Nephron progenitor cell (in vitro differentiated cells): ENCODE results near the gene CYFIP1.

Experiments
- DNase-seq: peaks from one replicate; pipeline ENCODE4 v3.0.0; 2021
- H3K27ac Mint-ChIP-seq: 2 replicates; pipeline ENCODE4 v1.8.0; 2021; ENCODE audit warnings: mild to moderate bottlenecking, moderate library complexity, mixed read lengths
- H3K27me3 Mint-ChIP-seq: 2 replicates; pipeline ENCODE4 v1.8.0; 2021; ENCODE audit warnings: mild to moderate bottlenecking, low read depth, mixed read lengths; ENCODE audit not compliant: poor library complexity
- H3K36me3 Mint-ChIP-seq: 2 replicates; pipeline ENCODE4 v1.8.0; 2021; ENCODE audit warnings: low read depth, mixed read lengths
- H3K4me1 Mint-ChIP-seq: 2 replicates; pipeline ENCODE4 v1.8.0; 2021; ENCODE audit warnings: mixed read lengths
- H3K4me3 Mint-ChIP-seq: 2 replicates; pipeline ENCODE4 v1.8.0; 2021; ENCODE audit warnings: mild to moderate bottlenecking, moderate library complexity, mixed read lengths
- H3K9me3 Mint-ChIP-seq: 2 replicates; pipeline ENCODE4 v1.8.0; 2021; ENCODE audit warnings: mild to moderate bottlenecking, moderate library complexity, mixed read lengths
- TF ChIP-seq, protein P1 (sequence below): fragments of 200-600 bp; sonication (generic); IDR thresholded peaks from 2 replicates; pipeline ENCODE4 v1.5.0; 2021; ENCODE audit warnings: antibody characterized with exemption

Gene CYFIP1

DNA sequence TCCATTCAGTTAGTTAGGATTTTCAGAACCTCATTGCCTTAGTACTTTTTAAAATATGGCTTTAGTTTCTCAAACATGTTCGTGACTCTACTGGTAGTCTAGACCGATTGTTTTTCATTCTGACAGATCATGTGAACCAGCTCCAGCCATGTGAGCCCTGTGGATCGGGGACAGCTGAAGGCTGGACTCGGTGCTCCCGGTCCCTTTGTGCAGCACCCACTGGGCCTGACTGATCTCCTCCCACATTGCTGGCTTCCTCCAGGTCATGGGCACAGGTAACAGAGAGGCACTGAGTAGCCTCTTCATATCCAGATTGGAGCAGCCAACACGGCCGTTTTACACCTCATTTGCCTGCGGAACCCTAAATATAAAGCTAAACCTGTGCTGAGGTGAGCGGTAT lies 111.2 kb downstream of the CYFIP1 start:
- H3K4me1 Mint-ChIP-seq: peaks cover 7% of the 10 kb centered on the region
- peaks cover 13% of the 10 kb centered on the region for H3K9me3 Mint-ChIP-seq
- DNase-seq: no peak
- no peak overlapping the region for H3K27ac Mint-ChIP-seq
- H3K27me3 Mint-ChIP-seq: no peaks in the 10 kb centered on the region
- H3K4me3 Mint-ChIP-seq: no peak overlapping the region
- TF ChIP-seq, protein P1, sequence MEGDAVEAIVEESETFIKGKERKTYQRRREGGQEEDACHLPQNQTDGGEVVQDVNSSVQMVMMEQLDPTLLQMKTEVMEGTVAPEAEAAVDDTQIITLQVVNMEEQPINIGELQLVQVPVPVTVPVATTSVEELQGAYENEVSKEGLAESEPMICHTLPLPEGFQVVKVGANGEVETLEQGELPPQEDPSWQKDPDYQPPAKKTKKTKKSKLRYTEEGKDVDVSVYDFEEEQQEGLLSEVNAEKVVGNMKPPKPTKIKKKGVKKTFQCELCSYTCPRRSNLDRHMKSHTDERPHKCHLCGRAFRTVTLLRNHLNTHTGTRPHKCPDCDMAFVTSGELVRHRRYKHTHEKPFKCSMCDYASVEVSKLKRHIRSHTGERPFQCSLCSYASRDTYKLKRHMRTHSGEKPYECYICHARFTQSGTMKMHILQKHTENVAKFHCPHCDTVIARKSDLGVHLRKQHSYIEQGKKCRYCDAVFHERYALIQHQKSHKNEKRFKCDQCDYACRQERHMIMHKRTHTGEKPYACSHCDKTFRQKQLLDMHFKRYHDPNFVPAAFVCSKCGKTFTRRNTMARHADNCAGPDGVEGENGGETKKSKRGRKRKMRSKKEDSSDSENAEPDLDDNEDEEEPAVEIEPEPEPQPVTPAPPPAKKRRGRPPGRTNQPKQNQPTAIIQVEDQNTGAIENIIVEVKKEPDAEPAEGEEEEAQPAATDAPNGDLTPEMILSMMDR: no peak
- peaks cover 73% of the 10 kb centered on the region for H3K36me3 Mint-ChIP-seq

DNA sequence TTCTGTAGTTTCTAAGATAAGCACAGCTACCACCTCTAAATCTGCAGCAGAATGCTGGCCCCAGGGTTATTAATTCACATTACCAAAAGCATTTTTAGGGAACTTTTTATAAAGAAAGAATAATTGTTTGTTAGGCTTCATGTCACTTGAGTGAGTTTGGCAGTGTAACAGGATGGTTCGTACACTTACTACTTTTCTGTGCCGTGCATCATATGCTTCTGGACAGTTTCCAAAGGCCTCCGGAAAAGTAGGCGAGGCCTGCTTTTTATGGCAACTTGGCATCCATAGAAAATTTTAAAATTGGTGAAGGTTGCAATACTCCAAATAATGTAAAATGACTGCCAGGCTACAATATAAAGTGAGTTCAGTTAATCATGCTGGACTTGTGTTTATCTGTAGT lies 111.7 kb downstream of the CYFIP1 start:
- Mint-ChIP-seq H3K27ac (no peak overlapping the region), H3K9me3 (peaks cover 13% of the 10 kb centered on the region), H3K36me3 (peaks cover 73% of the 10 kb centered on the region), H3K4me3 (no peak overlapping the region), H3K4me1 (peaks cover 7% of the 10 kb centered on the region), H3K27me3 (no peaks in the 10 kb centered on the region)
- DNase-seq: no peak
- TF ChIP-seq, protein P1: no peak

DNA sequence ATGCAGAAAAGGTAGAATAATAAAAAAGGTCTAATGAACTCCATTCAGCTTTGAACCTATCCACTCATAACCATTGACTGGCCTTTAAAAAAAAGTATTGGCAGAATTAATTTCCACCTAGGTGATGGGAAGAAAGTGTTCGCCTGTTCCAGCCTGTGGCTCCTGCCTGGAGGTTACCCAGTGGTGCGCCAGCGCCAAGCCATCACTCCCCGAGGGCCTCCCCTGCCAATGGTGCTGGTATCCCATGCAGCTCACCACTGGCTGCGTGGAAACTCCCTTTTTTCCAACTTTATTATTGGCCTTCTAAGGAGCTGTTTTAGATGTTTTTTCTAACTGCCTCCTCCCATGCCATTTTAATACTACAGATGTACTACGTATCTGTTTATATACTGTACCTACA lies 112.3 kb downstream of the CYFIP1 start:
- Mint-ChIP-seq H3K27ac (no peak overlapping the region), H3K4me3 (no peak overlapping the region), H3K4me1 (peaks cover under 1% of the 10 kb centered on the region), H3K36me3 (peaks cover 73% of the 10 kb centered on the region), H3K9me3 (peaks cover 10% of the 10 kb centered on the region), H3K27me3 (no peaks in the 10 kb centered on the region)
- TF ChIP-seq, protein P1: no peak
- DNase-seq: no peak

DNA sequence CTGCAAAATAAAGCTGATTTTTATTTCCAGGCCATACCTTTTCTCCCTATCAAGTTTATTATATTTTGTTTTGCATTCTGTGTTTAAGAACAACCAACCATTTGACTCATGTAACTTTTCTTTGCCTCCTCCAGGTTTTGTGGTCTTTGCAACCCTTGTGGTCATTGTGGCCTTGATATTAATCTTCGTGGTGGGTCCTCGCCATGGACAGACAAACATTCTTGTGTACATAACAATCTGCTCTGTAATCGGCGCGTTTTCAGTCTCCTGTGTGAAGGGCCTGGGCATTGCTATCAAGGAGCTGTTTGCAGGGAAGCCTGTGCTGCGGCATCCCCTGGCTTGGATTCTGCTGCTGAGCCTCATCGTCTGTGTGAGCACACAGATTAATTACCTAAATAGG lies 114.1 kb downstream of the CYFIP1 start:
- H3K4me3 Mint-ChIP-seq: no peak overlapping the region
- H3K36me3 Mint-ChIP-seq: peaks cover 73% of the 10 kb centered on the region
- H3K27ac Mint-ChIP-seq: peak overlapping the region; percentile 33
- peaks cover 3% of the 10 kb centered on the region for H3K4me1 Mint-ChIP-seq
- no peaks in the 10 kb centered on the region for H3K27me3 Mint-ChIP-seq
- no peaks in the 10 kb centered on the region for H3K9me3 Mint-ChIP-seq
- TF ChIP-seq, protein P1: no peak
- no peak for DNase-seq

DNA sequence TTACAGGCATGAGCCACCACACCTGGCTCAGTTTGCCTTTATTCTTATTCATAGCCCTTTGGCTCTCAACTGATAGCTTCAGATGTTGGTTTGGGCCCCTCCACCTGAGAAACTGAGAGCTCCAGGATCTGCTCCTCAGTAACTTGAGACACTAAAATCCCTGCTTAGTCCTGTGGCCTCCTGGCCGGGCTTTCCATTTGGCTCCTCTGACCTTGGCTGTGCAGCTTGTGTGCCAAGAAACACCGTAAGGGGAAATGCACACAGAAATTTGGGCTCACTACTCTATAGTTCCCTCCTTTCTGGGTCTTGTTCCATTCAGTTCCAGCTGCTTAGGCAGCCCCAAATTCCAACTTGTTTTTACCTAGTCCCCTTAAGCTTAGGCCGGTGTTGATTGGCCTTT lies 116.8 kb downstream of the CYFIP1 start:
- peaks cover 9% of the 10 kb centered on the region for H3K4me1 Mint-ChIP-seq
- no peaks in the 10 kb centered on the region for H3K27me3 Mint-ChIP-seq
- H3K36me3 Mint-ChIP-seq: peaks cover 77% of the 10 kb centered on the region
- H3K4me3 Mint-ChIP-seq: no peak overlapping the region
- no peak overlapping the region for H3K27ac Mint-ChIP-seq
- peaks cover 3% of the 10 kb centered on the region for H3K9me3 Mint-ChIP-seq
- DNase-seq: no peak
- TF ChIP-seq, protein P1: no peak

DNA sequence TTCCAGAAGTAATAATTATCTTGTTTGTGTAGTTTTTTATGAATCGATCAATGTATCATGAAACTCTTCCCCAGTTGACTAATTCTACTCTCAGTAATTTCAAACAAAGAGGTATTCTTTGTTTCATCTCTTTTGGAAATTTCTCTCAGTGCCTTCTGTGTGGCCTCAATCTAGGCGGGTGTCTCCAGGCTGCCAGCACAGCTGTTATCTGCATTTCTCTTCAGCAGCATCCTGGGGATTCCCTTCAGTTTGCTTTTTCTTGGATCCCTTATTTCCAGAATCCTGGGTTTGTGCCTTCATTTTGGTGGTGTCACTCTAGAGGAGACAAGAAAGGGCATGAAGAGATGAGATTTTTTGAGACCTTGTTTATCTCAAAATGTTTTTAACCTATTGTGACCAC lies 119.0 kb downstream of the CYFIP1 start:
- Mint-ChIP-seq H3K4me1 (peaks cover 9% of the 10 kb centered on the region), H3K27ac (no peak overlapping the region), H3K9me3 (peaks cover 4% of the 10 kb centered on the region), H3K4me3 (no peak overlapping the region), H3K27me3 (peaks cover 3% of the 10 kb centered on the region), H3K36me3 (peaks cover 89% of the 10 kb centered on the region)
- DNase-seq: no peak
- TF ChIP-seq, protein P1: no peak
